PFSK-1 (cell line): ENCODE data around the gene STH.

Experiments
- FOXP2 ChIP-seq: optimal IDR thresholded peaks from 2 replicates; pipeline ENCODE3; 2011; ENCODE audit warnings: borderline replicate concordance, control low read depth, inconsistent platforms; ENCODE audit not compliant: insufficient read depth; ENCODE audit errors: extremely low read length, extremely low read depth
- POLR2AphosphoS5 ChIP-seq: IDR thresholded peaks from 2 replicates; pipeline ENCODE4 v1.6.1; 2012; ENCODE audit warnings: low read depth, mild to moderate bottlenecking, control low read depth, low read length, moderate library complexity
- REST ChIP-seq, 2 experiments: IDR thresholded peaks; 2 replicates each; pipeline versions ENCODE4 v1.6.1 to v1.8.0; 2011 to 2012; ENCODE audit warnings: low read depth in 2 of 2, low read length in 2 of 2, control low read depth in 1 of 2, inconsistent platforms in 1 of 2, mild to moderate bottlenecking in 1 of 2, moderate library complexity in 1 of 2; ENCODE audit not compliant: insufficient read depth in 1 of 2
- SIN3A ChIP-seq: IDR thresholded peaks from 2 replicates; pipeline ENCODE4 v1.6.1; 2012; ENCODE audit warnings: mild to moderate bottlenecking, low read length, moderate library complexity, borderline replicate concordance; ENCODE audit not compliant: insufficient read depth
- TAF1 ChIP-seq: IDR thresholded peaks from 2 replicates; pipeline ENCODE4 v1.6.1; 2012; ENCODE audit warnings: low read length, control low read depth, borderline replicate concordance; ENCODE audit not compliant: insufficient read depth

STH gene

GRCh38 chr17:45951941-45952340, 47.1 kb upstream of the STH start:
- TF ChIP-seq TAF1 = no peak
- TF ChIP-seq POLR2AphosphoS5 = no peak
- TF ChIP-seq SIN3A = no peak
- no peak for TF ChIP-seq FOXP2
- TF ChIP-seq REST (IDR thresholded peaks at IDR 0.05; ENCODE audit: insufficient read depth in 1 of 2, low read depth in 2 of 2, low read length in 2 of 2) = no peak

- TF ChIP-seq REST (IDR thresholded peaks at IDR 0.05; ENCODE audit: insufficient read depth in 1 of 2, low read depth in 2 of 2, low read length in 2 of 2) (no peak), POLR2AphosphoS5 (no peak), TAF1 (no peak), SIN3A (no peak), FOXP2 (no peak)
These were observed 46.2 kb upstream of the STH start for GRCh38 chr17:45952814-45953320.

DNA sequence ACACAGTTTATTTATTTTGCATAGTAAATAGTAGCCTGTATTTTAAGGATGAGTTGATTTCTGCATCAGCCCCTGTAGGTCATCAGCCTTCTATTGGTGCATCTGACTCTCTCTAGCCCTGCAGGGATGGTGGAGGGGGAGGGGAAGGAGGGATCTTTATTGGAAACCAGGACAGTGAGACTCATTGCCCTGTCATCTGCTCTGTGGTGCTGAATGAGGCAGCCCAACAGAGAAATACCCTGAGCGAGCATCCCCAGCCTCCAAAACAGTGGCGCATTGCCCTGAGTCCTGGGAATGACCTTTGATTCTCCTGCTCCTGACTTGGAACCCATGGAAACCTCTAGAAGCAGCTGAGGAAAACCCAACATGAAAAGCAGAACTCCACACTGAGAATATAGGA, 45.5 kb upstream of the STH start:
- no peak for TF ChIP-seq TAF1
- no peak for TF ChIP-seq SIN3A
- no peak for TF ChIP-seq POLR2AphosphoS5
- TF ChIP-seq FOXP2 = no peak

DNA sequence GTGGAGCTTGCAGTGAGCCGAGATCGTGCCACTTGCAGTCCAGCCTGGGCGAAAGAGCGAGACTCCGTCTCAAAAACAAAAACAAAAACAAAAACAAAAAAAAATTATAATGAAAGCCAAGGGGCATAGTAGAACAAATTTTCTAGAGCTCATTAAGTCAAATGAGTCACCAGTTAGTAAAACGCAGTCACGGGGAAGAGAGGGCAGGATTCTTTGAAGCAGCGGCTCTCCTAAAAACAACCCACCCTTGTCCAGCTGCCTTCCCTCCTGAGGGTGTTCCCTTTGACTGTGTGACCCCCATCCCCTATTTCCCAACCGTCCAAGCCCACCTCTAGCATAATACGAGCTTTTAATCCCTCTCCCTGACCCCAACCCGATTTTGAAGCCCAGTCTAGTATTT, 44.1 kb upstream of the STH start:
- TF ChIP-seq TAF1 = no peak
- no peak for TF ChIP-seq FOXP2
- TF ChIP-seq REST (IDR thresholded peaks at IDR 0.05; ENCODE audit: insufficient read depth in 1 of 2, low read depth in 2 of 2, low read length in 2 of 2) = no peak
- no peak for TF ChIP-seq POLR2AphosphoS5
- no peak for TF ChIP-seq SIN3A

DNA sequence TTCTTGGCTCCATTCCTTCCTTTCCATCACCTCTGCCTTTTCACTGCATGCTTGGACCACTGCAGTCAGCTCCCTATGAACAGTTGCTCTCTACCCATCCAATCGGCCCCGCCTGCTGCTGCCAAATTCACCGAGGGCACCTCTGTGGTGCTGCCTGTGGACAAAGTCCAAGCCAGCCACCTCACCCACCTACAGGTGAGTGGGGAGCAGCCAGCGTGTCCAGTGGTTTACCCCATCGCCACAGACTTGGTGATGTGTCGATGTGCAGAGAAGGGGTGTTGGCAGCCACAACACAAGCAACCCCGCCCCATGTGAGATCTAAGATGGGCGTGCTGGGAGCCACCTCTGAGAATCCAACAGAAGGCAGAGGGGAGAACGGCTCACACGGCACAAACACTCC, 43.7 kb upstream of the STH start:
- TF ChIP-seq POLR2AphosphoS5 = no peak
- TF ChIP-seq FOXP2 = no peak
- no peak for TF ChIP-seq TAF1
- no peak for TF ChIP-seq REST (IDR thresholded peaks at IDR 0.05; ENCODE audit: insufficient read depth in 1 of 2, low read depth in 2 of 2, low read length in 2 of 2)
- TF ChIP-seq SIN3A = no peak

GRCh38 chr17:45956090-45956489, 43.0 kb upstream of the STH start:
- TF ChIP-seq REST (IDR thresholded peaks at IDR 0.05; ENCODE audit: insufficient read depth in 1 of 2, low read depth in 2 of 2, low read length in 2 of 2) (peak in 1 of 2 experiments; percentile 48; a peak in 1 of 4 replicates), FOXP2 (no peak)
